Keratinocyte (primary cell): ENCODE measurements around the gene SMIM26. TPM values are rescaled to one million over a fixed set of nuclear protein-coding genes. Genes with fewer than 3 reads are reported as not detected.

ENCODE experiments used
- DNase-seq: peaks from one replicate; pipeline ENCODE4 v3.0.0-alpha.2; 2011; ENCODE audit warnings: low read depth, missing footprints, low spot score
- FAIRE-seq: peaks from 2 replicates; lab custom pipeline; 2011; peaks lifted over from hg19 to GRCh38; lab: Jason Lieb, UNC
- H2AFZ ChIP-seq: 2 replicates; pipeline ENCODE4 v1.6.0; 2012; ENCODE audit warnings: low read length, control low read depth, inconsistent platforms; ENCODE audit not compliant: control insufficient read depth
- H3K27ac ChIP-seq: 2 replicates; pipeline ENCODE4 v1.5.1; 2011; ENCODE audit warnings: low read length; ENCODE audit not compliant: control insufficient read depth, insufficient read depth
- H3K27me3 ChIP-seq: 3 replicates; pipeline ENCODE4 v1.6.0; 2011; ENCODE audit warnings: low read length; ENCODE audit not compliant: control insufficient read depth, insufficient read depth; ENCODE audit errors: extremely low read depth
- H3K36me3 ChIP-seq, 2 experiments: 2 replicates in 1 of 2; 3 replicates in 1 of 2; pipeline ENCODE4 v1.5.1; 2011; ENCODE audit warnings: low read length in 2 of 2, mild to moderate bottlenecking in 1 of 2; ENCODE audit not compliant: control insufficient read depth in 2 of 2, insufficient read depth in 2 of 2; ENCODE audit errors: extremely low read depth in 1 of 2
- H3K4me1 ChIP-seq: 3 replicates; pipeline ENCODE4 v1.5.1; 2011; ENCODE audit warnings: low read length; ENCODE audit not compliant: control insufficient read depth, insufficient read depth; ENCODE audit errors: extremely low read depth
- H3K4me2 ChIP-seq: 3 replicates; pipeline ENCODE4 v1.6.0; 2011; ENCODE audit warnings: low read depth, low read length; ENCODE audit not compliant: control insufficient read depth, insufficient read depth; ENCODE audit errors: extremely low read depth
- H3K4me3 ChIP-seq, 3 experiments: fragments of 200-600 bp in 1 of 3; sonication (generic) in 1 of 3; 2 replicates in 2 of 3; 3 replicates in 1 of 3; pipeline ENCODE4 v1.5.1; 2011 to 2016; ENCODE audit warnings: low read length in 3 of 3, mild to moderate bottlenecking in 3 of 3, control low read depth in 2 of 3, inconsistent platforms in 1 of 3, low read depth in 1 of 3, mixed read lengths in 1 of 3, mixed run types in 1 of 3, moderate library complexity in 1 of 3; ENCODE audit not compliant: control insufficient read depth in 2 of 3, insufficient read depth in 2 of 3; ENCODE audit errors: extremely low read depth in 1 of 3
- H3K79me2 ChIP-seq: 2 replicates; pipeline ENCODE4 v1.6.0; 2012; ENCODE audit warnings: low read length; ENCODE audit not compliant: control insufficient read depth, insufficient read depth
- H3K9ac ChIP-seq: 3 replicates; pipeline ENCODE4 v1.6.0; 2011; ENCODE audit warnings: low read length; ENCODE audit not compliant: control insufficient read depth, insufficient read depth; ENCODE audit errors: extremely low read depth
- H3K9me1 ChIP-seq: 3 replicates; pipeline ENCODE4 v1.6.0; 2011; ENCODE audit warnings: low read length; ENCODE audit not compliant: control insufficient read depth, insufficient read depth; ENCODE audit errors: extremely low read depth
- H3K9me3 ChIP-seq: 2 replicates; pipeline ENCODE4 v1.5.1; 2012; ENCODE audit warnings: low read depth, low read length; ENCODE audit not compliant: control insufficient read depth
- H4K20me1 ChIP-seq: 3 replicates; pipeline ENCODE4 v1.6.0; 2011; ENCODE audit warnings: low read length; ENCODE audit not compliant: control insufficient read depth, insufficient read depth; ENCODE audit errors: extremely low read depth
- CTCF ChIP-seq, 3 experiments: IDR thresholded peaks in 1 of 3; conservative IDR thresholded peaks in 1 of 3; optimal IDR thresholded peaks in 1 of 3; 2 replicates in 2 of 3; 3 replicates in 1 of 3; pipeline versions ENCODE3 to v1.5.1; 2011; ENCODE audit warnings: low read length in 3 of 3, mild to moderate bottlenecking in 3 of 3, moderate library complexity in 2 of 3, control low read depth in 1 of 3, inconsistent platforms in 1 of 3; ENCODE audit not compliant: insufficient read depth in 2 of 3; ENCODE audit errors: extremely low read depth in 1 of 3
- EZH2 ChIP-seq: IDR thresholded peaks from one replicate; pipeline ENCODE4 v1.6.1; 2012; ENCODE audit warnings: inconsistent platforms, mild to moderate bottlenecking, low read length, moderate library complexity
- dilution Hi-C: fragments of 300-500 bp; cut with MboI; formaldehyde crosslinking; loops from one replicate; pipeline ENCODE4 v1.7.0; 2020; ENCODE audit warnings: low sequenced_read_pairs; ENCODE audit not compliant: extremely low pct_ligation_motif_present
- polyA plus RNA-seq, 5 experiments: library from polyadenylated mRNA; depleted of rRNA in 3 of 5; stranded (reverse) in 3 of 5; stranded (forward) in 1 of 5; unstranded in 1 of 5; fragments of >200 nt; gene quantifications; 1 replicate in 1 of 5; 2 replicates in 3 of 5; 3 replicates in 1 of 5; pipeline versions ENCODE4 v1.2.1 to v1.2.3, GENCODE V29; 2011 to 2012; ENCODE audit warnings: missing spikeins in 2 of 5, low read depth in 1 of 5, low replicate concordance in 1 of 5

Gene SMIM26
- polyA plus RNA-seq, 1 donor (not counting 4 experiments of a cell fraction or from before 2014, with no cell fraction given), result 124 TPM

GRCh38 chr20:18613553-18613952 lies 46.3 kb downstream of the SMIM26 start:
- peak; percentile 55 for FAIRE-seq
- Histone ChIP-seq H3K4me2 (no peak overlapping the region), H3K36me3 (peaks cover 3 to 6% of the 10 kb centered on the region in 2 experiments), H3K9me1 (no peaks in the 10 kb centered on the region), H3K27me3 (no peaks in the 10 kb centered on the region), H3K4me3 (no peak overlapping the region), H3K9me3 (no peaks in the 10 kb centered on the region), H4K20me1 (no peaks in the 10 kb centered on the region), H3K4me1 (peaks cover 11% of the 10 kb centered on the region), H2AFZ (no peak overlapping the region), H3K27ac (peak overlapping the region; percentile 44), H3K79me2 (no peaks in the 10 kb centered on the region), H3K9ac (no peak overlapping the region)
- TF ChIP-seq EZH2 (no peak), CTCF (optimal IDR thresholded peaks at IDR 0.05 in 1 of 3, IDR thresholded peaks at IDR 0.05 in 1 of 3, conservative IDR thresholded peaks at IDR 0.05 in 1 of 3; ENCODE audit: extremely low read depth in 1 of 3, insufficient read depth in 2 of 3, low read length in 3 of 3) (no peak)
- DNase-seq, result peak; percentile 28
- dilution Hi-C loops, result no loop called here

- FAIRE-seq (no peak), DNase-seq (no peak)
- dilution Hi-C loops, result no loop called here
- Histone ChIP-seq H3K27ac (peak overlapping the region; percentile 8), H3K4me2 (no peak overlapping the region), H2AFZ (no peak overlapping the region), H3K4me3 (no peak overlapping the region), H3K4me1 (peaks cover 10% of the 10 kb centered on the region), H3K36me3 (peaks cover 3 to 6% of the 10 kb centered on the region in 2 experiments), H3K27me3 (no peaks in the 10 kb centered on the region), H3K9me3 (no peaks in the 10 kb centered on the region), H4K20me1 (no peaks in the 10 kb centered on the region), H3K9ac (no peak overlapping the region), H3K79me2 (no peaks in the 10 kb centered on the region), H3K9me1 (no peaks in the 10 kb centered on the region)
- TF ChIP-seq EZH2, result no peak
Measured at GRCh38 chr20:18614244-18614643, 47.0 kb downstream of the SMIM26 start.

GRCh38 chr20:18615020-18615650 lies 47.9 kb downstream of the SMIM26 start:
- no peak overlapping the region for H3K4me3 ChIP-seq
- H3K9me1 ChIP-seq, result no peaks in the 10 kb centered on the region
- H3K9me3 ChIP-seq, result no peaks in the 10 kb centered on the region
- no peaks in the 10 kb centered on the region for H3K27me3 ChIP-seq
- H3K4me2 ChIP-seq, result no peak overlapping the region
- DNase-seq, result no peak
- TF ChIP-seq EZH2 (no peak), CTCF (optimal IDR thresholded peaks at IDR 0.05 in 1 of 3, IDR thresholded peaks at IDR 0.05 in 1 of 3, conservative IDR thresholded peaks at IDR 0.05 in 1 of 3; ENCODE audit: extremely low read depth in 1 of 3, insufficient read depth in 2 of 3, low read length in 3 of 3) (no peak)
- dilution Hi-C loops, result no loop called here
- FAIRE-seq, result no peak
- H3K36me3 ChIP-seq, result peaks cover 3 to 6% of the 10 kb centered on the region in 2 experiments
- no peaks in the 10 kb centered on the region for H4K20me1 ChIP-seq
- H3K4me1 ChIP-seq, result peaks cover 6% of the 10 kb centered on the region
- no peaks in the 10 kb centered on the region for H3K79me2 ChIP-seq
- no peak overlapping the region for H2AFZ ChIP-seq
- H3K9ac ChIP-seq, result no peak overlapping the region
- H3K27ac ChIP-seq, result no peak overlapping the region
